GM23338 (cell line): ENCODE results near the gene FRY. TPM values are rescaled to one million over a fixed set of nuclear protein-coding genes. Genes with fewer than 3 reads are reported as not detected.

ENCODE experiments used
- ATAC-seq: fragments of 200-7000 bp; cut with Tn5 transposase; 3 replicates; pipeline ENCODE4 v1.9.1; 2020
- DNase-seq: peaks from one replicate; pipeline ENCODE4 v3.0.0-alpha.2; 2015; ENCODE audit warnings: low spot score
- H2AFZ ChIP-seq: fragments of 200-600 bp; sonication (generic); 2 replicates; pipeline ENCODE4 v1.8.0; 2016; ENCODE audit warnings: antibody characterized with exemption, mild to moderate bottlenecking, moderate library complexity
- H3F3A ChIP-seq: fragments of 200-600 bp; sonication (generic); replicated peaks from 2 replicates; pipeline ENCODE4 v1.8.0; 2017; ENCODE audit warnings: antibody characterized with exemption, mixed run types, low read depth
- H3K27ac ChIP-seq: fragments of 200-600 bp; sonication (generic); 2 replicates; pipeline ENCODE4 v1.6.1; 2016; ENCODE audit warnings: low read depth
- H3K27me3 ChIP-seq: fragments of 200-600 bp; sonication (generic); 2 replicates; pipeline ENCODE4 v1.8.0; 2016; ENCODE audit warnings: mild to moderate bottlenecking, mixed run types, moderate library complexity; ENCODE audit not compliant: insufficient read depth
- H3K36me3 ChIP-seq: fragments of 200-600 bp; sonication (generic); 2 replicates; pipeline ENCODE4 v1.8.0; 2016; ENCODE audit warnings: mild to moderate bottlenecking; ENCODE audit not compliant: insufficient read depth
- H3K4me1 ChIP-seq: fragments of 200-600 bp; sonication (generic); 2 replicates; pipeline ENCODE4 v1.8.0; 2016; ENCODE audit warnings: mild to moderate bottlenecking, moderate library complexity; ENCODE audit not compliant: insufficient read depth
- H3K4me2 ChIP-seq: fragments of 200-600 bp; sonication (generic); 2 replicates; pipeline ENCODE4 v1.7.1; 2017; ENCODE audit warnings: mixed run types
- H3K4me3 ChIP-seq: fragments of 200-600 bp; sonication (generic); 2 replicates; pipeline ENCODE4 v1.6.1; 2016; ENCODE audit warnings: mixed run types
- H3K79me2 ChIP-seq: fragments of 200-600 bp; sonication (generic); replicated peaks from 2 replicates; pipeline ENCODE4 v1.8.0; 2017; ENCODE audit warnings: mild to moderate bottlenecking; ENCODE audit not compliant: insufficient read depth
- H3K9me2 ChIP-seq: fragments of 200-600 bp; sonication (generic); 2 replicates; pipeline ENCODE4 v1.8.0; 2017; ENCODE audit not compliant: insufficient read depth
- H4K20me1 ChIP-seq: fragments of 200-600 bp; sonication (generic); replicated peaks from 2 replicates; pipeline ENCODE4 v1.8.0; 2017; ENCODE audit warnings: mild to moderate bottlenecking; ENCODE audit not compliant: insufficient read depth
- H3K27ac Mint-ChIP-seq: 2 replicates; pipeline ENCODE4 v1.8.0; 2020; ENCODE audit warnings: inconsistent platforms, mild to moderate bottlenecking, moderate library complexity, mixed read lengths
- H3K27me3 Mint-ChIP-seq: 3 replicates; pipeline ENCODE4 v1.8.0; 2022; ENCODE audit warnings: low read depth, mild to moderate bottlenecking, moderate library complexity, mixed read lengths, inconsistent platforms; ENCODE audit not compliant: insufficient read depth, poor library complexity
- H3K36me3 Mint-ChIP-seq: 3 replicates; pipeline ENCODE4 v1.8.0; 2021; ENCODE audit warnings: low read depth, mild to moderate bottlenecking, inconsistent platforms, moderate library complexity, mixed read lengths
- H3K4me1 Mint-ChIP-seq: 3 replicates; pipeline ENCODE4 v1.8.0; 2020; ENCODE audit warnings: mild to moderate bottlenecking, inconsistent platforms, mixed read lengths
- H3K4me3 Mint-ChIP-seq: 3 replicates; pipeline ENCODE4 v1.8.0; 2021; ENCODE audit warnings: moderate library complexity, mild to moderate bottlenecking, inconsistent platforms, mixed read lengths
- H3K9me3 Mint-ChIP-seq: 3 replicates; pipeline ENCODE4 v1.8.0; 2020; ENCODE audit warnings: moderate library complexity, mild to moderate bottlenecking, inconsistent platforms, mixed read lengths
- CREB1 ChIP-seq: fragments of 250-450 bp; sonication (Bioruptor Pico); IDR thresholded peaks from 2 replicates; pipeline ENCODE4 v1.5.0; 2020; ENCODE audit warnings: low read depth, mild to moderate bottlenecking, moderate library complexity
- CTCF ChIP-seq, 2 experiments: fragments of 200-600 bp in 1 of 2; sonication (generic) in 1 of 2; conservative IDR thresholded peaks; 2 replicates each; pipeline versions ENCODE4 v1.5.1 to v1.6.1; 2016 to 2017; ENCODE audit warnings: antibody characterized with exemption in 2 of 2, low read depth in 2 of 2, mild to moderate bottlenecking in 2 of 2, moderate library complexity in 1 of 2
- ETS1 ChIP-seq: IDR thresholded peaks from 2 replicates; pipeline ENCODE4 v1.6.1; 2016; ENCODE audit warnings: antibody characterized with exemption
- EZH2 ChIP-seq: fragments of 200-600 bp; sonication (generic); IDR thresholded peaks from one replicate; pipeline ENCODE4 v1.8.0; 2017; ENCODE audit warnings: antibody characterized with exemption, mild to moderate bottlenecking, low read depth; ENCODE audit not compliant: unreplicated experiment
- JUNB ChIP-seq: IDR thresholded peaks from one replicate; pipeline ENCODE4 v1.6.1; 2016; ENCODE audit warnings: antibody characterized with exemption; ENCODE audit not compliant: unreplicated experiment
- POLR2AphosphoS5 ChIP-seq: IDR thresholded peaks from 2 replicates; pipeline ENCODE4 v1.6.1; 2016; ENCODE audit warnings: antibody characterized with exemption, low read depth
- REST ChIP-seq: IDR thresholded peaks from one replicate; pipeline ENCODE4 v1.6.1; 2018; ENCODE audit warnings: antibody characterized with exemption; ENCODE audit not compliant: unreplicated experiment
- STAT1 ChIP-seq: IDR thresholded peaks from one replicate; pipeline ENCODE4 v1.6.1; 2016; ENCODE audit warnings: antibody characterized with exemption; ENCODE audit not compliant: unreplicated experiment
- ZNF114 ChIP-seq: fragments of 250-450 bp; sonication (Bioruptor Pico); IDR thresholded peaks from 2 replicates; pipeline ENCODE4 v1.5.0; 2020; ENCODE audit warnings: mild to moderate bottlenecking, moderate library complexity
- ZNF331 ChIP-seq: fragments of 250-450 bp; sonication (Bioruptor Pico); IDR thresholded peaks from 2 replicates; pipeline ENCODE4 v1.5.0; 2020; ENCODE audit warnings: low read depth, mild to moderate bottlenecking, moderate library complexity
- polyA plus RNA-seq: library from polyadenylated mRNA; unstranded; fragments of >200 nt; fragmentation: Nextera tagmentation; extraction: Ambion mirVana; gene quantifications from 2 replicates; pipeline ENCODE4 v1.2.1, GENCODE V29; 2016
- total RNA-seq: library from RNA; depleted of rRNA; stranded (reverse); fragments of >200 nt; shearing (Covaris generic); gene quantifications from 2 replicates; pipeline ENCODE4 v1.2.3, GENCODE V29; 2014

The FRY gene
- total and polyA plus RNA-seq, 2 experiments from 2014 or later, result 2.4 to 10.1 TPM

GRCh38 chr13:32179708-32180107 lies 148.1 kb downstream of the FRY start:
- ATAC-seq (no peak), DNase-seq (peak; percentile 9)
- Mint-ChIP-seq H3K36me3 (no peaks in the 10 kb centered on the region), H3K27me3 (no peaks in the 10 kb centered on the region), H3K27ac (no peak overlapping the region), H3K4me3 (no peak overlapping the region), H3K4me1 (no peaks in the 10 kb centered on the region), H3K9me3 (no peaks in the 10 kb centered on the region)
- no peaks in the 10 kb centered on the region for H3F3A ChIP-seq
- no peaks in the 10 kb centered on the region for H3K36me3 ChIP-seq
- H2AFZ ChIP-seq, result no peak overlapping the region
- no peak overlapping the region for H3K4me3 ChIP-seq
- H3K27ac ChIP-seq, result no peak overlapping the region
- no peak overlapping the region for H3K4me2 ChIP-seq
- H3K4me1 ChIP-seq, result no peaks in the 10 kb centered on the region
- no peaks in the 10 kb centered on the region for H3K9me2 ChIP-seq
- TF ChIP-seq REST, result no peak
- TF ChIP-seq ZNF331 (CRISPR knock-in tag), result no peak
- TF ChIP-seq POLR2AphosphoS5, result no peak
- TF ChIP-seq STAT1, result no peak
- TF ChIP-seq ZNF114, result no peak
- TF ChIP-seq CTCF (conservative IDR thresholded peaks at IDR 0.05; ENCODE audit: low read depth in 2 of 2), result no peak
- H4K20me1 ChIP-seq, result no peaks in the 10 kb centered on the region
- H3K79me2 ChIP-seq, result no peaks in the 10 kb centered on the region
- H3K27me3 ChIP-seq, result no peaks in the 10 kb centered on the region

- Histone ChIP-seq H3K9me2 (0 out of 2 replicates have a peak, but pooled peaks cover 3% of the 10 kb centered on the region), H3K79me2 (no peaks in the 10 kb centered on the region), H3K36me3 (no peaks in the 10 kb centered on the region), H3K4me3 (no peak overlapping the region), H3F3A (no peaks in the 10 kb centered on the region), H2AFZ (no peak overlapping the region), H3K4me1 (no peaks in the 10 kb centered on the region), H3K4me2 (no peak overlapping the region), H3K27ac (no peak overlapping the region), H3K27me3 (no peaks in the 10 kb centered on the region), H4K20me1 (no peaks in the 10 kb centered on the region)
- no peaks in the 10 kb centered on the region for H3K36me3 Mint-ChIP-seq
- H3K4me1 Mint-ChIP-seq, result peaks cover 10% of the 10 kb centered on the region
- no peak for DNase-seq
- H3K27me3 Mint-ChIP-seq, result no peaks in the 10 kb centered on the region
- H3K4me3 Mint-ChIP-seq, result no peak overlapping the region
- no peak for ATAC-seq
- H3K9me3 Mint-ChIP-seq, result no peaks in the 10 kb centered on the region
- no peak overlapping the region for H3K27ac Mint-ChIP-seq
- no peak for TF ChIP-seq JUNB
- TF ChIP-seq REST, result no peak
- no peak for TF ChIP-seq CREB1
- TF ChIP-seq ETS1, result no peak
- no peak for TF ChIP-seq EZH2
These were observed 156.1 kb downstream of the FRY start for GRCh38 chr13:32187651-32188050.
